NCI-H446 treated with DMSO at 0.1 percent for 48 hours (cell line): ENCODE data around the gene SMIM11.
A peak's percentile ranks its signal among the peaks of the same experiment; 100 is the strongest.
"Not testable (repeated sequence)": the region's sequence is repeated elsewhere in the genome, so short reads cannot be mapped to it uniquely, and the experiment has no call there.

Experiments used
- DNase-seq: peaks from one replicate; lab custom pipeline; 2025; lab: John Stamatoyannopoulos, UW

Gene SMIM11

GRCh38 chr21:34374940-34375618 is at the start of gene SMIM11:
Gene SMIM11, plus strand, starts transcription at chr21:34375507. Its CDS starts 3,998 bp downstream, at chr21:34379505.
- DNase-seq = not testable (repeated sequence)

DNA sequence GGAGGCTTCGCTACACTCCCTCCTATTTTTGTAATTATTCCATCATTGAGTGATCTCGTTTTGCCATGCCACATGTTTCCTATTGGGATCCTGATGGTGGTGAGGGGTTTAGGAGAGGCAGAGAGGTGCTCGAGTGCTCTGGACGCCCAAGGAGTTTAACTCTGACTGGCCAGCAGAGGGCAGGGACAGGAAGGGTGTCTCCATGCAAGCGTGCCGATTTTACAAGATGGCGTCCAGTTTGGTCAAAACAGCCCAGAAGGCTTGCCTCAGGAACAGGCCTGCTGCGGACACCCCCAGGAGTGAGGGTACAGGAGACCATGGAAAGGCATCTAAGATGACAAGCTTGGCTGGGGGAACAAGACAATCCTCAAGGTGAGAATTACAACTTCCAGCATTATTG is 45.3 kb upstream of the SMIM11 start:
- DNase-seq = no peak

DNA sequence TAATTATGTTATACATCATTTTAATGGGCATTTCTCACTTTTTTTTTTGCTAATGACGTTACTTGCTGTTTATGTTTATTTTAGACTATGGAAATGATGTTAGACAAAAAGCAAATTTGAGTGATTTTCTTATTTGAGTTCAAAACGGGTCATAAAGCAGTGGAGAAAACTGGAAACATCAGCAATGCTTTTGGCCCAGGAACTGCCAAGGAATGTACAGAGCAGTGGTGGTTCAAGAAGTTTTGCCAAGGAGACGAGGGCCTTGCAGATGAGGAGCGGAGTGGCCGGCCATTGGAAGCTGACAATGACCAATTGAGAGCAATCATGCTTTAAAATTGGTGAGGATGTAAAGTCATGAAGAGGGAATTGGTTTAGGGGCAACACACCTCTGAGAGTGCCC is 43.6 kb upstream of the SMIM11 start:
- no peak for DNase-seq

DNA sequence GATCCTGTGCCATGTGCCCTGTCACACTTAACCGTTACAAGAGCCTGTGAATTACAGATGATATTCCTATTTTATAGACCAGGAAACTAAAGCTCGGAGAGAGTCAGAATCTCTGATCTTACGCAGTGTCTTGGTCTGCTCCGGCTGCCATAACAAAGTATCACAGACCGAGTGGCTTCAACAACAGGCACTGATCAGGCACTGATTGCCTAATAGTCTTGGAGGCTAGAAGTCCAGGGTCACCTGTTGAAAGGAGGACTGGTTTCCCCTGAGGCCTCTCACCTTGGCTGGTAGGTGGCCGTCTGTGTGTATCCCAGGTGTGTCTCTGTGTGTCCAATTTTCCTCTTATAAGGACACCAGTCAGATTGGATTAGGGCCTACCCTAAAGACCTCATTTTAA is 43.0 kb upstream of the SMIM11 start:
- no peak for DNase-seq

GRCh38 chr21:34333121-34333739 is 42.1 kb upstream of the SMIM11 start:
- DNase-seq = no peak

- DNase-seq = no peak
These were observed 40.0 kb upstream of the SMIM11 start for GRCh38 chr21:34335316-34335715.

- DNase-seq = no peak
These were observed 39.1 kb upstream of the SMIM11 start for GRCh38 chr21:34336245-34336644.

- no peak for DNase-seq
These were observed 38.4 kb upstream of the SMIM11 start for GRCh38 chr21:34336756-34337391.

DNA sequence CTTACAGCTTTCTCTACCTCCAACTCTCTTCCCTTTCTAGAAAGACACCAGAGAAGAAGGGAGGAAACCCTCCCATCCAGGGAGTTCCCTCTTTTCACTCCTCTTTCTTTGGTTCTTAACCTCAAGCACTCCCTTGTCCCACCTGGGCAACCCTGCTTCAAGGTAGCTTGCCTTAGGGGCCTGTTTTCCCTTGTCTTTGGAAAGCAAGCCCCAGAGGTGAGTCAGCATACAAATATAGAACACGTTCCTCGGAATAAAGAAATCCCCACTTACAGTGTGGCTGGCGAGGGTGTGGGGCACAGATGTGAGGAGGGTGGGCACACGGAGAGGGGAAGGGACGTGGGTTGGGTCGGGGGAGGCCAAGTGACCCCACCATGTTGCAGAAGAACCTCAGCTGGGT is 37.6 kb upstream of the SMIM11 start:
- no peak for DNase-seq

DNA sequence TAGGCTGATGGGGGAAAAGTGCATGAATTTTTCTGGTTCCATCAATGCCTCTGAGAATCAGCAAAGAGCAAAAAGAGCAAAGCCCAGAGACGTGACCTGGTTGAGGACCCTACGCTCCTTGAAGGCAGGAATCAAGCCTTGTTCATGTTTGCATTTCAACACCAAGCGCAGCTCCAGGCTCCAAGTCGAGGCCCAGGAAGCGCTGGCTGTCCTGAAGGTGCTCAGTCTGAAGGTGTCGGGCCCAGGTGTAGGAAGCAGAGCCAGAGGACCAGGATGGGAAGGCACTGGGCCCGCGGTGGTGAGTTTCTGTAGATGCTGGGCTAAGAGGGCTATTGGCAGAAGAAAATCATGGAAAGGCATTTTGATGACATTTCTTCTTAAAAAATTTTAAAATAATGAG is 37.1 kb upstream of the SMIM11 start:
- DNase-seq = no peak

DNA sequence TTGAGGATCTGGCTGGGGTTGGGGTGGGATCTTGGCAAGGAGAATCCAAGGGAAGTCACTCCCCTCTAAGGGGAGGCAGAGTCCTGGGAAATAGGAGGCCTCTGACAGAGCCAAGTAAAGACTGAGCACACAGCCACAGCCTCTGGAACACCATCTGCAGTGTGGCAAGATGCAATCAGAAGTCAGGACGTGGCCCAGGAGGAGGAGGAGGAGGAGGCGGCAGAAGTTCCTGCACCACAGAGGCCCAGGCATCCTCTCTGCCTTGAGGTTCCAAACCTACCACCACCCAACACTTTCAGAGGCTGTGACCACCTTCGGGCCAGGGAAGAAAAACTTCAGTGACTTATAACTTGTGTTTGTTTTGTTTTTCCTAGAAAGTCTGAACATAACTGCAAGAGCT is 35.2 kb upstream of the SMIM11 start:
- DNase-seq = no peak

- DNase-seq = no peak
These were observed 32.8 kb upstream of the SMIM11 start for GRCh38 chr21:34342476-34342875.

- no peak for DNase-seq
These were observed 32.0 kb upstream of the SMIM11 start for GRCh38 chr21:34343347-34343746.

- no peak for DNase-seq
These were observed 31.4 kb upstream of the SMIM11 start for GRCh38 chr21:34343838-34344381.

GRCh38 chr21:34344584-34344983 is 30.7 kb upstream of the SMIM11 start:
- DNase-seq = no peak

DNA sequence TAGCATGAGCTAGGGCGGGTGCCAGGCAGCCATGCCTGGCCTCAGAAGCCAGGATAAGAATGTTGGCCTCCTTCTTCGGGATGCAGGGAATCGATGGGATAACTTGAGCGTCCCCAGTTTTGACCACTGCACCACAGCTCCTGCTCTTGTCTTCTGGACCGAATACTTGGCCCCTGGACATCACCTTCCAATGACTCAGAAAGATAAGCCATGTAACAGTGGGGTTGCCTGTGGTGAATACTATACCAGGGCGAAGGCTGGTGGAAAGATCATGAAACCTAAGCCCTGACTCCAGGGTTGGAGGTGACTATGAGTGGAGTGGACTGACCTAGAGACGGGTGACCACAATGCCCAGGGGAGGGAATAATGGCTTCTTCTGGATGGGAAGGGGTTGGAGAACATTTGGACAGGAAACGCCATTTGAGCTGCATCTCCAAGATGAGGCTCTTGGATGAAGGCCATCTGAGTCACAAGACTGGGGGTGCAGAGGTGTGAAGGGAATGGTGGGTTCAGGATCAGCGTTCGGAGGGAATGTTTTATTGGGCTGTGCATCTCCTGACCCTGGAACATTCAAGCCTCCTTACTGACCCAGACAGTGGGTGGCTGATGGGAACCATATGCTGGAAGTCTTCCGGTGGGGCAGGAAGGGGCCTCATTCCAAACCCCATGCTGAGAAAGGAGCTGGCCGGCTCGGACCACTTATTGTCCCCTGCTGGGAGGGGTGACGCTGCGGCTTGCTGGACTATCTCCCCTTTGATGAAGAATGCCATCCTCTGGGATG is 30.0 kb upstream of the SMIM11 start:
- no peak for DNase-seq

DNA sequence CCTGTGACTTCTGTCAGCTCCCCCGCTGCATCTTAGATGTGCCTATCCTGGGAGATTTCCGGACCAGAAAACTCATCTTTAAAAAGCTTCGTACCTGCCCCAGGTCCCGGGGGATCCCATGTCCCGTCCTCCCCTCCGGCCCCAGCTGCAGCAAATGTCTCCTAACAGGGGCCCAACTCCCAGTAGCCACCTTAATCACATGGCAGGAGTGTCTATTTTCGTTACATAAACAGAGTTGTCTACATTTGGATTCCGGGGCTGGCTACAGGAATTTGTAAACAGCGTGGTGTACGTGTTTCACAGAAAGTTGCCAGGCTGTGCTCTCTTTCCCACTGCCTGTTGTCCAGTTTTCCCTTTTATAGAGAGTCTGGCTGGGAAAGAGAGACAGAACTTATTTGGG is 29.4 kb upstream of the SMIM11 start:
- DNase-seq = no peak

GRCh38 chr21:34348890-34349519 is 26.3 kb upstream of the SMIM11 start:
- no peak for DNase-seq

- DNase-seq = peak; percentile 47
These were observed 23.5 kb upstream of the SMIM11 start for GRCh38 chr21:34351786-34352241.

DNA sequence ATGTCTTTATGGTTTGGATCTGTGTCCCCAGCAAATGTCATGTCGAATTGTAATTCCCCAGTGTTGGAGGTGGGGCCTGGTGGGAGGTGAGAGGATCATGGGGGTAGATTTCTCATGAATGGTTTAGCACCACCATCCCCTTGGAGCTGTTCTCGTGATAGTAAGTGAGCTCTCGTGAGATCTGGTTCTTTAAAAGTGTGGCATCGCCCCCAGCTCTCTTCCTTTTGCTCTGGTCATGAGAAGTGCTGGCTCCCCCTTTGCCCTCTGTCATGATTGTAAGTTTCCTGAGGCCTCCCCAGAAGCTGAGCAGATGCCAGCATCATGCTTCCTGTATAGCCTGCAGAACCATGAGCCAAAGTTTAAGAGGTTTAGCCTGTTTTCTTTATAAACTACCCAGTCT is 22.8 kb upstream of the SMIM11 start:
- no peak for DNase-seq

DNA sequence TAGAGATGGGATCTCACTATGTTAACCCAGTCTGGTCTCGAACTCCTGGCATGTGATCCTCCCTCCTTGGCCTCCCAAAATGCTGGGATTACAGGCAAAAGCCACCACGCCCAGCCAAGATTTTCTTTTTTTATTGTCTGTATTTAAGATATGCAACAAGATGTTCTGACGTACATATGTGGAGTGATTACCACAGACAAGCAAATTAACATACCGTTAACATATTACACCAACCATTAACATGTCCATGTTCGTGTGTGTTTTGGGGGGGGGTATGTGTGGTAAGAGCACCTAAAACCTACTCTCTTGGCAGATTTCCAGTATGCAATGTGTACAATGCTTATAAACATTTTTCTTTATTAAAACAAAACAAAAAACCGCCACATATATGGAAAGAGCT is 22.1 kb upstream of the SMIM11 start:
- DNase-seq = no peak

DNA sequence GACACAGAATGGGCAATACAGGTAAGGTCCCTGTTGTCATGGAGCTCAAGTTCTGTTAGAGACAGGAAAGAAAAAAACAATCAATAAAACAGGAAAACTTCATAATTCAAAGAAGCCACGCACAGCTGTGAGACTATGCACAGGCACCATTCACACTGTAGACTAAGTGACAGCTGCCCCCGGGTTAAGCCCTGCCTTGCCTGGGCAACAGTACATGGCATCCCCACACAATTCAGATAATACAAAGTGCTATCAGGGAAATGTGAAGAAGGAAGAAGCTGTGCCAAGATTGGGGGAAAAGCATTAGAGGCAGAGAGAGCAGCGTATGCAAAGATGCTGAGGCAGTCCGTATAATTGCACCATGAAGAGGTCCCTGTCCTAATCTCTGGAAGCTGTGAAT is 20.5 kb upstream of the SMIM11 start:
- DNase-seq = no peak
